Measurements from ENCODE around the gene FGF10.
A peak's percentile ranks its signal among the peaks of the same experiment; 100 is the strongest.

Gene FGF10

DNA sequence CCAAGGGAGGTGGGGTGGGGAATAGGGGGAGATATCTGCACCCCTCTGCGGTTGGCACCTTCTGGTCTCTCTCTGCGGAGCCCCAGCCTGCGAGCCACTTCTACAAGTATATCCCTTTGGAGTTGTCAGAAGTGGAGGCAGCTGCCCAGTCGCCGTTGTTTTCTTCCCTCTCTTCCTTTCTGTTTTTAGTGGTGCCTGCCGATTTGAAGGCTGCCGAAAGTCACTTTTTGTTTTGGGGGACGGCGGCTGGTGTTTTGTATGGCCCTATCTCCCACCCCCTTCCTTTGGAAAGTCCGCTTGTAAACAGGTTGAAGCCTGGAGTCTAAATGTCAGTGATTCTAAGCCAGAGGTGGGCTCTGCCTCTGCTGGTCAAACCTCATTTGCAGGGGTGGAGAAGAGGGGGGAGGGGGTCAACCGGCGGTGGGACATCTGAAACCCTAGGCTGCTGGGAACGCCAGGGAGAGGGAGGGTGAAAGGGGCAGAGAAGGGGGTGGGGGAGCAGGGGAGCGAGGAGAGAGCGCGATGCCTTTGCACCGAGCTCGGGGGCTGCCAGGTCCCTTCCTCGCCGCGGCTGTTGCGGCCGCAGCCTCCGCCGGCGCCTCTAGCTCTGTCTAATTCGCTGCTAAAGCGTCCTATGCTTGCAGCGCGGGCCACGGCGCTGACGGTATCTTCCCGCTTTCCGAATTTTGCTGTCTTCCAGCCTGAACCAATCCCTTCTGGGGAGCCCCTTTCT, at the start of gene FGF10:
Gene FGF10 (minus strand): TSS at position 331 of the 733 bp plus-strand sequence. CDS start 738 bp downstream, outside the sequence.
- H3K4me3 ChIP-seq (ENCODE audit: low read depth, low read length): peak within 1 kb of the TSS; percentile 45
- no peak for DNase-seq (ENCODE audit: low read depth)

DNA sequence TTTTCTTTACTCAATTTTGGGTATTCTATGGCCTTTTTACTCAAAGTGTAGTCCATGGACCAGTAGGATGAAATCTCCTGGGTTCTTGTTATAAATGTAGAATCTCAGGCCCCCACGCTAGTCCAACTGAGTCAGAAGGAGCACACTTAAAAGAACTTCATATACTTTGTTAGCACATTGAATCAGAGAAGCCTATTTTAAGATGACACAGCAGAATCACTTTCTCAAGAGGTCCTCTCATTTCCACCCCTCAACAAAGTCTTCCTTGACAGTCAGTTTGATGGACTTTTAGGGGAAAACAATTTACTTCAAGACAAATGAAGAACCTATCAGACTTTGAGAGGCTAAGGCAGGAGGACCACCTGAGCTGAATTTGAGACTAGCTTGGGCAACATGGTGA, 37.7 kb upstream of the FGF10 start:
- DNase-seq (ENCODE audit: low read depth): no peak
- no peak overlapping the region for H3K4me3 ChIP-seq (ENCODE audit: low read depth, low read length)

GRCh38 chr5:44412286-44412685, 23.1 kb upstream of the FGF10 start:
- H3K4me3 ChIP-seq (ENCODE audit: low read depth, low read length): no peak overlapping the region
- no peak for DNase-seq (ENCODE audit: low read depth)

DNA sequence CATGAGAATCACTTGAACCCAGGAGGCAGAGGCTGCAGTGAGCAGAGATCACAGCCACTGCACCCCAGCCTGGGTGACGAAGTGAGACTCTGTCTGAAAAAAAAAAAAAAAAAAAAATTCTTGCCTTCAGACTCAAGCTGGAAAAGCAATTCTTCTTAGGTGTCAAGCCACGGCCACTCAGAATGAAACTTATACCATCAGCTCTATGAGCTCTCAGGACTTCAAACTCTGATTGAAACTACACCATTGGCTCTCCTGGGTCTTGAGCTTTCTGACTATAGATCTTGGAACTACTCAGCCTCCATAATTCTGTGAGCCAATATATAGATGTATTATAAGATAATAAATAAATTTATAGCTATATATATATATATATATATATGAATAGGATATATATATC, 12.9 kb upstream of the FGF10 start:
- no peak for DNase-seq (ENCODE audit: low read depth)
- no peak overlapping the region for H3K4me3 ChIP-seq (ENCODE audit: low read depth, low read length)

DNA sequence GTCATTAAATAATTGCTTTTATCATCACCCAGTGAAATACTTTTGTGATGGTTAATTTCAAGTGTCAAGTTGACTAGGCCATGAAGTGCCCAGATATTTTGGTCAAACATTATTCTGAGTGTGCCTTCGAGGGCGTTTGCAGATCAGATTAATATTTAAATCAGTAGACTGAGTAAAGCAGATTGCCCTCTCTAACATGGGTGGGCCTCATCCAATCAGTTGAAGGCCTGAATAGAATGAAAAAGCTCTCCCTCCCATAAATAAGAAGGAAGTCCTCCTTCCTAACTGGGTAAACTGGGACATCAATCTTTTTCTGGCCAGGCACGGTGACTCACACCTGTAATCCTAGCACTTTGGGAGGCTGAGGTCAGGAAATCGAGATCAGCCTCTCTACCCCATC, 12.4 kb upstream of the FGF10 start:
- DNase-seq (ENCODE audit: low read depth): no peak
- H3K4me3 ChIP-seq (ENCODE audit: low read depth, low read length): no peak overlapping the region

GRCh38 chr5:44398382-44398781, 9.2 kb upstream of the FGF10 start:
- H3K4me3 ChIP-seq (ENCODE audit: low read depth, low read length): no peak overlapping the region
- no peak for DNase-seq (ENCODE audit: low read depth)

DNA sequence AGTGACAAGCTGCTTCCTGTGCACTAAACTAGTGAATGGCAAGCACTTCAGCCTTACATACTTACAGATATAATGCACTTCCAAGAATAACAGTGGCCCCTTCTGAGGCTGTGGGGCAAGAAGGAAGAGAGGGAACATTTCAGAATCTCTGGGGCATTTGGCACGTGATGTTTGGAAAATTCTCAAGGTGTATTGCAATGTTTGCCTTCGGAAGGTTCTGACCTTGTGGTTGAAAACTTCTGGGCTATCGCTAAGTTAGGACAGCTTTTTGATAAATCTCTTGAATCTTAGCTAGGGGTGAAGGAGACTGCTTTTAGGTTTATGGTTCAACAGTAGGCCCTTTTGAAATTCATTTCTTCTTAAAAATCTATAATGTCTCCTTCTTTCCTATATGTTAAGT, 7.1 kb upstream of the FGF10 start:
- DNase-seq (ENCODE audit: low read depth): no peak
- H3K4me3 ChIP-seq (ENCODE audit: low read depth, low read length): no peak overlapping the region

- no peak for DNase-seq (ENCODE audit: low read depth)
- no peak overlapping the region for H3K4me3 ChIP-seq (ENCODE audit: low read depth, low read length)
These were observed 1.1 kb upstream of the FGF10 start for GRCh38 chr5:44390351-44390750.

- H3K4me3 ChIP-seq (ENCODE audit: low read depth, low read length): peak overlapping the region; percentile 45
- no peak for DNase-seq (ENCODE audit: low read depth)
These were observed 563 bp upstream of the FGF10 start for GRCh38 chr5:44389823-44390143.

GRCh38 chr5:44388321-44389089, 715 bp downstream of the FGF10 start:
- no peak for DNase-seq (ENCODE audit: low read depth)
- H3K4me3 ChIP-seq (ENCODE audit: low read depth, low read length): peak overlapping the region; percentile 45

- no peak for DNase-seq (ENCODE audit: low read depth)
- H3K4me3 ChIP-seq (ENCODE audit: low read depth, low read length): no peak overlapping the region
These were observed 1.3 kb downstream of the FGF10 start for GRCh38 chr5:44387921-44388320.

DNA sequence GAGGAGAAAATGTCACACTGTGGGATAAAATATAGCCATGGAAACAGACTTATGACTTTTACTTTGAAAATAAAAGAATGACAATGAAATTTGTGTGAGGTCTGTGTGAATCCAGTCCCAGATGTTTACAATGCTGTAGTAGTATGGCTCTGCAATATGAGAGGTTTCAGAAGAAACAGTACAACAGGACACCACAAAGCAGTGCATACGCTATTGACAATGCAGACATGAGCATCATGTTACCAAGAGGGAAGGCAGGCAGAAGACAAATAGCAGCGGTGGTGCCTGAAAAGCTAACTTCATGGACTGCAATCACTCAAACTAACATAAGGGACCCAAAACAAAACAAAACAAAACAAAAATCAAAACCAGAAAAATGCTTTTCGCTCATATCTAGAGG, 1.8 kb downstream of the FGF10 start:
- DNase-seq (ENCODE audit: low read depth): no peak
- H3K4me3 ChIP-seq (ENCODE audit: low read depth, low read length): no peak overlapping the region

- no peak for DNase-seq (ENCODE audit: low read depth)
- H3K4me3 ChIP-seq (ENCODE audit: low read depth, low read length): no peak overlapping the region
These were observed 3.8 kb downstream of the FGF10 start for GRCh38 chr5:44385291-44385900.

GRCh38 chr5:44384816-44385215, 4.4 kb downstream of the FGF10 start:
- no peak overlapping the region for H3K4me3 ChIP-seq (ENCODE audit: low read depth, low read length)

GRCh38 chr5:44382894-44383293, 6.3 kb downstream of the FGF10 start:
- no peak for DNase-seq (ENCODE audit: low read depth)

More at GRCh38 chr5:44384816-44385215, 4.4 kb downstream of the FGF10 start:
- DNase-seq (ENCODE audit: low read depth): no peak

GRCh38 chr5:44377057-44377456, 12.2 kb downstream of the FGF10 start:
- H3K4me3 ChIP-seq (ENCODE audit: low read depth, low read length): no peak overlapping the region
- no peak for DNase-seq (ENCODE audit: low read depth)

More at GRCh38 chr5:44382894-44383293, 6.3 kb downstream of the FGF10 start:
- H3K4me3 ChIP-seq (ENCODE audit: low read depth, low read length): no peak overlapping the region

DNA sequence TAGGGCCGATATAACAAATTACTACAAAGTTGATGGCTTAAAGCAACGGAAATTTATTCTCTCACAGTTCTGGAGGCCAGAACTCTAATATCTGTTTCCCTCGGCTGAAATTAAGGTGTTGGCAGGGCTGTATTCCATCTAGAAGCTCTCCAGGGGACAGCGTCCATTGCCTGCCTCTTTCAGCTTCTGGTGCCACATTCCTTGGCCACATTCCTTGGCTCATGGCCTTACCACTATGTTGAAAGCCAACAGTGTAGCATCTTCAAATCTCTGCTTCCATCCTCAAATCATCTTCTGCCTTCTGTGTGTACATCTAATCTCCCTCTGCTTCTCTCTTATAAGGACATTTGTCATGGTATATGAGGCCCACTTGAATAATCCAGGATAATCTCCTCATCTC, 17.2 kb downstream of the FGF10 start:
- no peak overlapping the region for H3K4me3 ChIP-seq (ENCODE audit: low read depth, low read length)
- DNase-seq (ENCODE audit: low read depth): no peak

DNA sequence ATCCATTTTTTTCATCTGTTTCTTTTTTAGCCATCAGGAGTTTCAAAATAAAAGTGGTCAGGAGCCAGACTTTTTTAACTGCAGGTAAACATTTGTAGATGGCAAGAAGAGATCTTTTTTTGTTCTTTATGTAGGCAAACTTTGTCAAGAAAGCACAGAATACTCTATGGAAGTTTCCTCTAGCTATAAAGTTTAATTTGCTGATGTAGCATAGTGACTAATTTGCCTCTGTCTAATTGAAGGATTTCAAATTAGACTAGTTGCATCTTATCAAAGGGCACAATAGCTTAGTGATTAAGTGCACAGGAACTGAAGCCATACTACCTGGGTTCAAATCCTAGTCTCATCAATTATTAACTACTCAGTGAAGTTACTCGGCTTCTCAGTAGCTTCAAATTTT, 22.0 kb downstream of the FGF10 start:
- DNase-seq (ENCODE audit: low read depth): no peak

DNA sequence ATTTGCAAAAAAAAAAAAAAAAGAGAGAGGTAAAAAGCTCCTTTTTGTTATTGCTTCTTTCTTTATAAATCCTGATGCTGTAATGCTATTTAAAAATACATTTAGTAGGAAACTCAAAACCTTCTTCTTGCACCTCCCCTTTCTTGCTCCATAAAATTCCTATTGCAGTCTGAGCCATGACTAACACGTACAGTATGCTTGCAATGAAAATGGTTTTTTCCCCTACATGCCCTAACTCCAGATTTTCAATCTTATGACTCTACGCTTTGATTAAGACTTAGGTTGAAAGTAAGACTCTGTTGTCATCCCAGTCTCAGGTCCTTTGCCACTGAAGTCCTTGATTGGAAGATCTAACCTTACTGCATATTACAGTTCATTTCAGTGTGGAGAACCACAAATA, 23.9 kb downstream of the FGF10 start:
- no peak for DNase-seq (ENCODE audit: low read depth)
- no peak overlapping the region for H3K4me3 ChIP-seq (ENCODE audit: low read depth, low read length)

More for the DNA sequence above, 22.0 kb downstream of the FGF10 start:
- no peak overlapping the region for H3K4me3 ChIP-seq (ENCODE audit: low read depth, low read length)

GRCh38 chr5:44364097-44364496, 25.1 kb downstream of the FGF10 start:
- DNase-seq (ENCODE audit: low read depth): no peak

More at GRCh38 chr5:44364097-44364496, 25.1 kb downstream of the FGF10 start:
- no peak overlapping the region for H3K4me3 ChIP-seq (ENCODE audit: low read depth, low read length)
